Epithelial cell of proximal tubule (primary cell): ENCODE measurements around the gene DNAH14. TPM values are rescaled to one million over a fixed set of nuclear protein-coding genes. Genes with fewer than 3 reads are reported as not detected.
"Not testable (repeated sequence)": the region's sequence is repeated elsewhere in the genome, so short reads cannot be mapped to it uniquely, and the experiment has no call there.

ENCODE experiments used
- DNase-seq: peaks from one replicate; pipeline ENCODE4 v3.0.0-alpha.2; 2011; ENCODE audit warnings: low read depth
- H3K4me3 ChIP-seq: 2 replicates; pipeline ENCODE4 v1.5.1; 2011; ENCODE audit warnings: low read depth, mild to moderate bottlenecking, low read length
- CTCF ChIP-seq: conservative IDR thresholded peaks from 2 replicates; pipeline ENCODE4 v1.5.1; 2012; ENCODE audit warnings: low read depth, mild to moderate bottlenecking, low read length
- total RNA-seq: library from RNA; depleted of rRNA; stranded (reverse); fragments of >200 nt; gene quantifications from 2 replicates; pipeline ENCODE4 v1.2.3, GENCODE V29; 2015

DNAH14 gene
- total RNA-seq, 1 donor from 2014 or later: 20.8 TPM

GRCh38 chr1:224959656-224960055, 30.2 kb downstream of the DNAH14 start:
- DNase-seq: no peak
- TF ChIP-seq CTCF: no peak
- H3K4me3 ChIP-seq: no peak overlapping the region

GRCh38 chr1:224980181-224980580, 50.7 kb downstream of the DNAH14 start:
- no peak for DNase-seq
- TF ChIP-seq CTCF: no peak
- no peak overlapping the region for H3K4me3 ChIP-seq

- not testable (repeated sequence) for DNase-seq, H3K4me3 ChIP-seq
Observed at GRCh38 chr1:224981922-224982354, 52.5 kb downstream of the DNAH14 start.

- DNase-seq: no peak
- no peak overlapping the region for H3K4me3 ChIP-seq
- no peak for TF ChIP-seq CTCF
Observed at GRCh38 chr1:224988042-224988441, 58.6 kb downstream of the DNAH14 start.

- no peak for DNase-seq
- no peak overlapping the region for H3K4me3 ChIP-seq
- no peak for TF ChIP-seq CTCF
Observed at GRCh38 chr1:224989615-224990014, 60.1 kb downstream of the DNAH14 start.

GRCh38 chr1:224991550-224991949, 62.1 kb downstream of the DNAH14 start:
- DNase-seq, H3K4me3 ChIP-seq: not testable (repeated sequence)

- H3K4me3 ChIP-seq: no peak overlapping the region
- no peak for TF ChIP-seq CTCF
- no peak for DNase-seq
Observed at GRCh38 chr1:224995602-224996001, 66.1 kb downstream of the DNAH14 start.

- TF ChIP-seq CTCF: no peak
- DNase-seq: no peak
- no peak overlapping the region for H3K4me3 ChIP-seq
Observed at GRCh38 chr1:224996266-224996665, 66.8 kb downstream of the DNAH14 start.
